WTC11 (cell line): Measurements from ENCODE around the gene MST1R. TPM values are rescaled to one million over a fixed set of nuclear protein-coding genes. Genes with fewer than 3 reads are reported as not detected.

Experiments used
- ATAC-seq: fragments of 200-7000 bp; cut with Tn5 transposase; 2 replicates; pipeline ENCODE4 v1.10.0; 2021; ENCODE audit warnings: mild to moderate bottlenecking, moderate library complexity
- CTCF ChIA-PET: fragments of 300-600 bp; sonication (Branson Sonifier 250); formaldehyde crosslinking; loops from one replicate; lab custom pipeline; 2021; ENCODE audit warnings: antibody characterized with exemption; lab: Charles Lee
- POLR2A ChIA-PET: fragments of 350-600 bp; sonication (Branson Sonifier 250); formaldehyde crosslinking; loops from one replicate; lab custom pipeline; 2021; ENCODE audit warnings: antibody characterized with exemption; lab: Charles Lee
- DNase-seq: peaks from one replicate; pipeline ENCODE4 v3.0.0; 2021; ENCODE audit warnings: low spot score
- H3K27ac Mint-ChIP-seq: 2 replicates; pipeline ENCODE4 v1.8.0; 2021; ENCODE audit warnings: mixed read lengths
- H3K27me3 Mint-ChIP-seq: 2 replicates; pipeline ENCODE4 v1.8.0; 2021; ENCODE audit warnings: low read depth, mild to moderate bottlenecking, moderate library complexity, mixed read lengths
- H3K36me3 Mint-ChIP-seq: 2 replicates; pipeline ENCODE4 v1.8.0; 2021; ENCODE audit warnings: mixed read lengths
- H3K4me1 Mint-ChIP-seq: 2 replicates; pipeline ENCODE4 v1.8.0; 2022; ENCODE audit warnings: mixed read lengths
- H3K4me3 Mint-ChIP-seq: 2 replicates; pipeline ENCODE4 v1.8.0; 2021; ENCODE audit warnings: mild to moderate bottlenecking, moderate library complexity, mixed read lengths
- H3K9me3 Mint-ChIP-seq: 2 replicates; pipeline ENCODE4 v1.8.0; 2021; ENCODE audit warnings: mixed read lengths
- ARID4B ChIP-seq: sonication (generic); formaldehyde crosslinking; IDR thresholded peaks from 2 replicates; pipeline ENCODE4 v1.8.0; 2023; ENCODE audit warnings: missing genetic modification reagents, mild to moderate bottlenecking, borderline replicate concordance
- E2F1 ChIP-seq: sonication (generic); formaldehyde crosslinking; IDR thresholded peaks from 2 replicates; pipeline ENCODE4 v1.8.0; 2022; ENCODE audit warnings: mild to moderate bottlenecking, missing genetic modification reagents
- ERG ChIP-seq: fragments of 250-450 bp; sonication (Bioruptor Pico); IDR thresholded peaks from 2 replicates; pipeline ENCODE4 v1.8.0; 2021; ENCODE audit warnings: mild to moderate bottlenecking
- FOXP4 ChIP-seq: sonication (generic); formaldehyde crosslinking; IDR thresholded peaks from 2 replicates; pipeline ENCODE4 v1.8.0; 2022; ENCODE audit warnings: mild to moderate bottlenecking, missing genetic modification reagents
- GRHL2 ChIP-seq: fragments of 250-450 bp; sonication (Bioruptor Pico); IDR thresholded peaks from 2 replicates; pipeline ENCODE4 v1.8.0; 2022; ENCODE audit warnings: mild to moderate bottlenecking, moderate library complexity; ENCODE audit not compliant: insufficient replicate concordance, severe bottlenecking
- HMGA2 ChIP-seq: fragments of 250-450 bp; sonication (Bioruptor Pico); IDR thresholded peaks from 2 replicates; pipeline ENCODE4 v1.4.0; 2021; ENCODE audit warnings: mild to moderate bottlenecking, moderate library complexity
- NR3C1 ChIP-seq: sonication (generic); formaldehyde crosslinking; conservative IDR thresholded peaks from 2 replicates; pipeline ENCODE4 v1.8.1; 2023; ENCODE audit warnings: low read depth, mild to moderate bottlenecking, missing genetic modification reagents
- OVOL2 ChIP-seq: fragments of 250-450 bp; sonication (Bioruptor Pico); IDR thresholded peaks from 2 replicates; pipeline ENCODE4 v1.9.0; 2021; ENCODE audit warnings: mild to moderate bottlenecking, borderline replicate concordance
- PRDM15 ChIP-seq: sonication (generic); formaldehyde crosslinking; IDR thresholded peaks from 2 replicates; pipeline ENCODE4 v1.8.0; 2022; ENCODE audit warnings: missing genetic modification reagents
- RORB ChIP-seq: fragments of 250-450 bp; sonication (Bioruptor Pico); IDR thresholded peaks from 2 replicates; pipeline ENCODE4 v1.9.0; 2021; ENCODE audit warnings: mild to moderate bottlenecking
- SMAD3 ChIP-seq: sonication (generic); formaldehyde crosslinking; IDR thresholded peaks from 2 replicates; pipeline ENCODE4 v1.8.0; 2022; ENCODE audit warnings: missing genetic modification reagents, mild to moderate bottlenecking, borderline replicate concordance
- SMAD4 ChIP-seq: sonication (generic); formaldehyde crosslinking; IDR thresholded peaks from 2 replicates; pipeline ENCODE4 v1.8.0; 2022; ENCODE audit warnings: mild to moderate bottlenecking, missing genetic modification reagents
- SP1 ChIP-seq: sonication (generic); formaldehyde crosslinking; conservative IDR thresholded peaks from 2 replicates; pipeline ENCODE4 v1.8.1; 2022; ENCODE audit warnings: missing genetic modification reagents
- USF1 ChIP-seq: sonication (generic); formaldehyde crosslinking; IDR thresholded peaks from 2 replicates; pipeline ENCODE4 v1.8.0; 2022; ENCODE audit warnings: mild to moderate bottlenecking, missing genetic modification reagents
- ZBTB43 ChIP-seq: sonication (generic); formaldehyde crosslinking; IDR thresholded peaks from 2 replicates; pipeline ENCODE4 v1.8.1; 2023; ENCODE audit warnings: mild to moderate bottlenecking, missing genetic modification reagents
- ZNF121 ChIP-seq: sonication (generic); formaldehyde crosslinking; IDR thresholded peaks from 2 replicates; pipeline ENCODE4 v1.8.0; 2023; ENCODE audit warnings: missing genetic modification reagents
- ZNF512 ChIP-seq: sonication (generic); formaldehyde crosslinking; IDR thresholded peaks from 2 replicates; pipeline ENCODE4 v1.8.1; 2022; ENCODE audit warnings: missing genetic modification reagents, borderline replicate concordance
- total RNA-seq: library from RNA; stranded (reverse); gene quantifications from 3 replicates; pipeline ENCODE4 v1.2.3, GENCODE V29; 2021

Gene MST1R
- total RNA-seq, 1 experiment from 2014 or later, result 6.2 TPM

- peak; percentile 66; the same call in 1 of the 2 replicates for TF ChIP-seq ZBTB43 (CRISPR knock-in tag)
- TF ChIP-seq NR3C1 (CRISPR knock-in tag), result peak; percentile 76; the same call in 1 of the 2 replicates
- TF ChIP-seq ZNF512 (CRISPR knock-in tag), result no peak
- TF ChIP-seq E2F1 (CRISPR knock-in tag), result peak; percentile 65; the same call in 1 of the 2 replicates
- peak; percentile 73; the same call in 1 of the 2 replicates for TF ChIP-seq SMAD4
- 0 out of 2 replicates have a peak, but pooled peaks have one; percentile 25 for TF ChIP-seq ZNF121 (CRISPR knock-in tag)
- peak; percentile 94; the same call in 1 of the 2 replicates for TF ChIP-seq SMAD3
- peak; percentile 96 for TF ChIP-seq ARID4B (CRISPR knock-in tag)
- TF ChIP-seq GRHL2 (CRISPR knock-in tag), result no peak
- no peak for TF ChIP-seq ERG (CRISPR knock-in tag)
Observed at GRCh38 chr3:49867871-49868321, 35.8 kb downstream of the MST1R start (continued).

GRCh38 chr3:49867400-49867799 is 36.3 kb downstream of the MST1R start:
- DNase-seq (no peak), ATAC-seq (no peak)
- Mint-ChIP-seq H3K27ac (no peak overlapping the region), H3K27me3 (peaks cover 4% of the 10 kb centered on the region), H3K4me1 (peaks cover 44% of the 10 kb centered on the region), H3K4me3 (peak overlapping the region; percentile 65), H3K36me3 (no peaks in the 10 kb centered on the region), H3K9me3 (no peaks in the 10 kb centered on the region)
- CTCF ChIA-PET, result interaction anchor here (0.6 to 6.0 kb wide), 12 partner anchors 11 to 178 kb away, joined by 3 to 37 read pairs (median 8); partner anchors contain the start of genes INKA1, MON1A, MST1 and RNF123
- POLR2A ChIA-PET, result interaction anchor here (0.5 to 1.7 kb wide), 4 partner anchors 10 to 148 kb away, joined by 3 to 5 read pairs (median 3); partner anchors contain the start of gene AMIGO3
- TF ChIP-seq RORB (no peak), FOXP4 (CRISPR knock-in tag) (no peak), OVOL2 (no peak), HMGA2 (CRISPR knock-in tag) (no peak), SP1 (no peak), USF1 (CRISPR knock-in tag) (no peak), ZBTB43 (CRISPR knock-in tag) (no peak), PRDM15 (no peak)
